ENCODE data around the gene ANGPTL7. TPM values are rescaled to one million over a fixed set of nuclear protein-coding genes. Genes with fewer than 3 reads are reported as not detected.

ANGPTL7 gene
- total RNA-seq, 1 experiment from 2014 or later, result not detected

DNA sequence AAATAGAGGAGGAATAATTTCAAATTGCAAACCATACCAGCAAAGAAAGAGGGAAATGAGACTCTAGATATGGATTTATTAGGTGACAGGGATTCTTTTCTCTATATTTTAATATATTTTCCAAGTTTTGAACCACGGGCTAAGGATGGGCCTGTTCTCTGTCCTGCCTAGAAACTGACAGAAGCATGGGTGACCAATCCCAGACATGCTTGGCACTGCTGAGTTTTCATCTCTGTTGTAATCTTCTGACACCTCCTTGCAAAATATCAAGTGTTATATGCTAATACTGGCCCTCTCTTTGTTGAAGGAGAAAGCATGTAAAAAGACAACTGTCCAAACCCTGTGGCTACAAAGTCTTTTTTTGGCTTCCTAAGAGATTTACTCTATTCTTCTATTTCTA lies 774 bp upstream of the ANGPTL7 start:
- Mint-ChIP-seq H3K36me3 (peaks cover 17% of the 10 kb centered on the region), H3K4me3 (no peak overlapping the region), H3K9me3 (no peaks in the 10 kb centered on the region), H3K27me3 (ENCODE audit: low read depth) (no peaks in the 10 kb centered on the region), H3K27ac (no peak overlapping the region), H3K4me1 (no peaks in the 10 kb centered on the region)
- DNase-seq (ENCODE audit: low spot score), result no peak
- ATAC-seq, result no peak
- POLR2A ChIA-PET, result interaction anchor here (0.6 kb wide), 1 partner anchor 67 kb away, joined by 7 read pairs; no protein-coding TSS in a partner anchor
- TF ChIP-seq KAT7 (CRISPR knock-in tag; IDR thresholded peaks at IDR 0.05; ENCODE audit: borderline replicate concordance), result no peak
- TF ChIP-seq GTF2I (CRISPR knock-in tag; conservative IDR thresholded peaks at IDR 0.05), result no peak
- TF ChIP-seq JAZF1 (CRISPR knock-in tag; IDR thresholded peaks at IDR 0.05), result no peak
- TF ChIP-seq FOXP1 (CRISPR knock-in tag; IDR thresholded peaks at IDR 0.05; ENCODE audit: borderline replicate concordance), result no peak
- TF ChIP-seq, protein P1, sequence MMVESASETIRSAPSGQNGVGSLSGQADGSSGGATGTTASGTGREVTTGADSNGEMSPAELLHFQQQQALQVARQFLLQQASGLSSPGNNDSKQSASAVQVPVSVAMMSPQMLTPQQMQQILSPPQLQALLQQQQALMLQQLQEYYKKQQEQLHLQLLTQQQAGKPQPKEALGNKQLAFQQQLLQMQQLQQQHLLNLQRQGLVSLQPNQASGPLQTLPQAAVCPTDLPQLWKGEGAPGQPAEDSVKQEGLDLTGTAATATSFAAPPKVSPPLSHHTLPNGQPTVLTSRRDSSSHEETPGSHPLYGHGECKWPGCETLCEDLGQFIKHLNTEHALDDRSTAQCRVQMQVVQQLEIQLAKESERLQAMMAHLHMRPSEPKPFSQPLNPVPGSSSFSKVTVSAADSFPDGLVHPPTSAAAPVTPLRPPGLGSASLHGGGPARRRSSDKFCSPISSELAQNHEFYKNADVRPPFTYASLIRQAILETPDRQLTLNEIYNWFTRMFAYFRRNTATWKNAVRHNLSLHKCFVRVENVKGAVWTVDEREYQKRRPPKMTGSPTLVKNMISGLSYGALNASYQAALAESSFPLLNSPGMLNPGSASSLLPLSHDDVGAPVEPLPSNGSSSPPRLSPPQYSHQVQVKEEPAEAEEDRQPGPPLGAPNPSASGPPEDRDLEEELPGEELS (CRISPR knock-in tag; IDR thresholded peaks at IDR 0.05), result no peak
- CTCF ChIA-PET, result interaction anchor here (0.8 kb wide), 1 partner anchor 74 kb away, joined by 3 read pairs; no protein-coding TSS in a partner anchor

DNA sequence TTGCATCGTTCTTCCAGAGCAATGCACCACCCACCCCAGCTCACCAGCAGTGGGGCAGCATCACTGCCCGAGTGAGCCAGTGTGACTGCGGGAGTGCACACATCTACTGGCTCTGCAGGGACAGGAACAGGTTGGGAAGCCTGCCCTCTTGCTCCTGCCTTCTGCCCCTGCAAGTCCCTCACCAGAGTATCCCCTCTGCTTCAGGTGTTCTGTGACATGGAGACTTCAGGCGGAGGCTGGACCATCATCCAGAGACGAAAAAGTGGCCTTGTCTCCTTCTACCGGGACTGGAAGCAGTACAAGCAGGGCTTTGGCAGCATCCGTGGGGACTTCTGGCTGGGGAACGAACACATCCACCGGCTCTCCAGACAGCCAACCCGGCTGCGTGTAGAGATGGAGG lies 4.2 kb downstream of the ANGPTL7 start:
- DNase-seq (ENCODE audit: low spot score) (no peak), ATAC-seq (no peak)
- Mint-ChIP-seq H3K4me1 (no peaks in the 10 kb centered on the region), H3K36me3 (peaks cover 35% of the 10 kb centered on the region), H3K27me3 (ENCODE audit: low read depth) (no peaks in the 10 kb centered on the region), H3K27ac (no peak overlapping the region), H3K9me3 (no peaks in the 10 kb centered on the region), H3K4me3 (no peak overlapping the region)
- POLR2A ChIA-PET, result no interaction called here
- CTCF ChIA-PET, result no interaction called here
- TF ChIP-seq, protein P2, sequence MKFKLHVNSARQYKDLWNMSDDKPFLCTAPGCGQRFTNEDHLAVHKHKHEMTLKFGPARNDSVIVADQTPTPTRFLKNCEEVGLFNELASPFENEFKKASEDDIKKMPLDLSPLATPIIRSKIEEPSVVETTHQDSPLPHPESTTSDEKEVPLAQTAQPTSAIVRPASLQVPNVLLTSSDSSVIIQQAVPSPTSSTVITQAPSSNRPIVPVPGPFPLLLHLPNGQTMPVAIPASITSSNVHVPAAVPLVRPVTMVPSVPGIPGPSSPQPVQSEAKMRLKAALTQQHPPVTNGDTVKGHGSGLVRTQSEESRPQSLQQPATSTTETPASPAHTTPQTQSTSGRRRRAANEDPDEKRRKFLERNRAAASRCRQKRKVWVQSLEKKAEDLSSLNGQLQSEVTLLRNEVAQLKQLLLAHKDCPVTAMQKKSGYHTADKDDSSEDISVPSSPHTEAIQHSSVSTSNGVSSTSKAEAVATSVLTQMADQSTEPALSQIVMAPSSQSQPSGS (CRISPR knock-in tag; IDR thresholded peaks at IDR 0.05; ENCODE audit: borderline replicate concordance, low read depth), result no peak

DNA sequence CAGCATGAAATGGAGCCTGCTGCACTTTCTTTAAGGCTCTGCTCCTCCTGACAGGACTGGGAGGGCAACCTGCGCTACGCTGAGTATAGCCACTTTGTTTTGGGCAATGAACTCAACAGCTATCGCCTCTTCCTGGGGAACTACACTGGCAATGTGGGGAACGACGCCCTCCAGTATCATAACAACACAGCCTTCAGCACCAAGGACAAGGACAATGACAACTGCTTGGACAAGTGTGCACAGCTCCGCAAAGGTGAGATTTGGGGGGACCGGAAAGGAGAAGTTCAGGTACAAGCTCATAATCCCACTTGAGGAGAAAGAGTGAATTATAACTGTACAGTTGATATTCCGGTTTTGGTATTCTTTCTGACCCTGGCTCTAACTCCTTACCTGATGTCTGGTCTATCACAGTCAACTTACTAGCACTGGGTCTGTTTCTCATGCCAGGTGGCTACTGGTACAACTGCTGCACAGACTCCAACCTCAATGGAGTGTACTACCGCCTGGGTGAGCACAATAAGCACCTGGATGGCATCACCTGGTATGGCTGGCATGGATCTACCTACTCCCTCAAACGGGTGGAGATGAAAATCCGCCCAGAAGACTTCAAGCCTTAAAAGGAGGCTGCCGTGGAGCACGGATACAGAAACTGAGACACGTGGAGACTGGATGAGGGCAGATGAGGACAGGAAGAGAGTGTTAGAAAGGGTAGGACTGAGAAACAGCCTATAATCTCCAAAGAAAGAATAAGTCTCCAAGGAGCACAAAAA lies 5.4 kb downstream of the ANGPTL7 start:
- no peaks in the 10 kb centered on the region for H3K27me3 Mint-ChIP-seq (ENCODE audit: low read depth)
- POLR2A ChIA-PET, result no interaction called here
- no peak for ATAC-seq
- no peak overlapping the region for H3K27ac Mint-ChIP-seq
- H3K4me1 Mint-ChIP-seq, result no peaks in the 10 kb centered on the region
- DNase-seq (ENCODE audit: low spot score), result no peak
- no peak for TF ChIP-seq NR2C2 (CRISPR knock-in tag; IDR thresholded peaks at IDR 0.05)
- TF ChIP-seq, protein P3, sequence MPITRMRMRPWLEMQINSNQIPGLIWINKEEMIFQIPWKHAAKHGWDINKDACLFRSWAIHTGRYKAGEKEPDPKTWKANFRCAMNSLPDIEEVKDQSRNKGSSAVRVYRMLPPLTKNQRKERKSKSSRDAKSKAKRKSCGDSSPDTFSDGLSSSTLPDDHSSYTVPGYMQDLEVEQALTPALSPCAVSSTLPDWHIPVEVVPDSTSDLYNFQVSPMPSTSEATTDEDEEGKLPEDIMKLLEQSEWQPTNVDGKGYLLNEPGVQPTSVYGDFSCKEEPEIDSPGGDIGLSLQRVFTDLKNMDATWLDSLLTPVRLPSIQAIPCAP (CRISPR knock-in tag; IDR thresholded peaks at IDR 0.05), result no peak
- H3K9me3 Mint-ChIP-seq, result no peaks in the 10 kb centered on the region
- CTCF ChIA-PET, result no interaction called here
- H3K4me3 Mint-ChIP-seq, result no peak overlapping the region
- peaks cover 47% of the 10 kb centered on the region for H3K36me3 Mint-ChIP-seq

DNA sequence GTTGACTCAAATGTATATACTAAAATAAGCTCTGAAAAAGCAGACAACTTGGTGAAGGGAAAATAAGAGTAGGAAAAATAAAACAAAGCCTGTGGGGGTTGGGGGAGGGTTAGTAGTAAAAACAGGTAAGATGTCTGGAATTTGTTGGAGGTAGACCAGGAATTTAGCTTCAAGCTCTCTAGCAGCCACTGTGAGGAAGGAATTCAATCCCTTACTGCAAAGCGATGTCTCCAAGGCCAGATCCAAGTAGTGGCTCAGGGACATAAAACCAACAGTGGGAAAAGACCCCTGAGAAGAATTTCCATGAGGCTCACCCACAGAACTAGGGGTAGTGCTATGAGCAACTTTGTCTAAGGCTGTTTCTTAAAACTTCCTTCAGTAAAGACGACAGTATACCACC lies 7.8 kb downstream of the ANGPTL7 start:
- Mint-ChIP-seq H3K4me3 (no peak overlapping the region), H3K4me1 (no peaks in the 10 kb centered on the region), H3K36me3 (peaks cover 44% of the 10 kb centered on the region), H3K9me3 (no peaks in the 10 kb centered on the region), H3K27ac (no peak overlapping the region), H3K27me3 (ENCODE audit: low read depth) (no peaks in the 10 kb centered on the region)
- ChIA-PET CTCF (no interaction called here), POLR2A (no interaction called here)
- DNase-seq (ENCODE audit: low spot score), result no peak
- no peak for ATAC-seq
- no peak for TF ChIP-seq TEAD1 (CRISPR knock-in tag; IDR thresholded peaks at IDR 0.05)
- TF ChIP-seq, protein P3 (CRISPR knock-in tag; IDR thresholded peaks at IDR 0.05), result no peak
- no peak for TF ChIP-seq ZNF416 (CRISPR knock-in tag; IDR thresholded peaks at IDR 0.05)
- TF ChIP-seq KAT7 (CRISPR knock-in tag; IDR thresholded peaks at IDR 0.05; ENCODE audit: borderline replicate concordance), result no peak
- TF ChIP-seq, protein P1 (CRISPR knock-in tag; IDR thresholded peaks at IDR 0.05), result no peak

Data from WTC11 (cell line).